ENCODE measurements around the gene PGBD2. TPM values are rescaled to one million over a fixed set of nuclear protein-coding genes. Genes with fewer than 3 reads are reported as not detected.

PGBD2 gene
- total and polyA plus RNA-seq, 10 of the 15 experiments (the other 5 are each of a cell fraction or from before 2014, with no cell fraction given): 4.0 to 10.3 (median 4.5) TPM

DNA sequence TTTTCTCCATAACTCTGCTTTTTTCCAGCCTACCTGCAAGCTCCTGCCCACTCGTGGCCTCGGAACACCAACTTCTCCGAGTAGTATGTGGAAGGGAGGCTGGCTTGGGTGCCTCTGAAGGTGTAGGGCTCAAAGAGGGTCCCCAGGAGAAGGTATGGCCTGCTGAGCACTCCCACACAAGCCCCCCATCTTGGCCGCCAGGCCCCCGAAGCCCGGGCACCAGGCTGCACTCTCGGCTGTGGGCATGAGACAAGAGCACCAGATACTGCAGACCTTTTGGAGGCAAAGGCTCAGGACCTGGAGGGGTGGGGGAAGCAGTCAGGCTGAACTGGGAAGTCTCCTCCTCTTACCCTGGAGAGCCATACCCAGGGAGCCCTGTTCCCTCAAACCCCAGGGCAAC, 48.8 kb upstream of the PGBD2 start:
- RAD21 ChIA-PET (ENCODE audit: unreplicated experiment): interaction anchor here (3.6 kb wide), 1 partner anchor 15 kb away, joined by 25 read pairs; no protein-coding TSS in a partner anchor

More for the DNA sequence above, 48.8 kb upstream of the PGBD2 start:
- Histone ChIP-seq H3K4me2 (ENCODE audit: control insufficient read depth, insufficient read depth) (peak overlapping the region; percentile 99), H3K27me3 (replicated peaks in 1 of 2; ENCODE audit: control insufficient read depth in 2 of 2, insufficient read depth in 2 of 2, low read length in 1 of 2) (no peaks in the 10 kb centered on the region), H2AFZ (ENCODE audit: control insufficient read depth, low read depth, low read length) (no peak overlapping the region), H3K79me2 (ENCODE audit: control insufficient read depth, insufficient read depth, low read length) (peaks cover 23% of the 10 kb centered on the region), H3K9me3 (replicated peaks; ENCODE audit: control insufficient read depth, insufficient read depth, low read length) (no peaks in the 10 kb centered on the region), H3K27ac (ENCODE audit: control insufficient read depth, insufficient read depth) (peak overlapping the region; percentile 82), H3K9ac (ENCODE audit: control insufficient read depth, insufficient read depth, low read length) (peak overlapping the region; percentile 83), H3K4me3 (peak overlapping the region; percentile 95), H3K36me3 (ENCODE audit: control insufficient read depth in 2 of 2, insufficient read depth in 2 of 2, low read length in 1 of 2) (peaks cover 7 to 9% of the 10 kb centered on the region in 2 experiments; a peak in 3 of 4 replicates), H3K4me1 (ENCODE audit: control insufficient read depth, insufficient read depth, low read length) (peaks cover 13% of the 10 kb centered on the region), H4K20me1 (ENCODE audit: control insufficient read depth, insufficient read depth) (no peaks in the 10 kb centered on the region)
- DNase-seq (ENCODE audit: low read depth, low spot score): no peak
- TSS peak; percentile 53 for BruUV-seq (replicated peaks)
- TF ChIP-seq TBL1XR1 (IDR thresholded peaks at IDR 0.05; ENCODE audit: low read depth, low read length) (no peak), LARP7 (IDR thresholded peaks at IDR 0.05) (no peak), CHD4 (IDR thresholded peaks at IDR 0.05) (no peak), TCF3 (IDR thresholded peaks at IDR 0.05; ENCODE audit: borderline replicate concordance, insufficient read depth, low read depth, low read length) (no peak), CHD2 (IDR thresholded peaks at IDR 0.05; ENCODE audit: borderline replicate concordance, low read depth, low read length) (no peak), BCLAF1 (IDR thresholded peaks at IDR 0.05) (no peak), BCL3 (IDR thresholded peaks at IDR 0.05; ENCODE audit: borderline replicate concordance, insufficient read depth, low read depth, low read length, poor library complexity, severe bottlenecking) (no peak), NFYB (IDR thresholded peaks at IDR 0.05; ENCODE audit: insufficient read depth, low read depth, low read length) (no peak), NR2C2 (IDR thresholded peaks at IDR 0.05; ENCODE audit: borderline replicate concordance, control insufficient read depth, insufficient read length, low read depth) (no peak)
- TF ChIP-seq, protein P1, sequence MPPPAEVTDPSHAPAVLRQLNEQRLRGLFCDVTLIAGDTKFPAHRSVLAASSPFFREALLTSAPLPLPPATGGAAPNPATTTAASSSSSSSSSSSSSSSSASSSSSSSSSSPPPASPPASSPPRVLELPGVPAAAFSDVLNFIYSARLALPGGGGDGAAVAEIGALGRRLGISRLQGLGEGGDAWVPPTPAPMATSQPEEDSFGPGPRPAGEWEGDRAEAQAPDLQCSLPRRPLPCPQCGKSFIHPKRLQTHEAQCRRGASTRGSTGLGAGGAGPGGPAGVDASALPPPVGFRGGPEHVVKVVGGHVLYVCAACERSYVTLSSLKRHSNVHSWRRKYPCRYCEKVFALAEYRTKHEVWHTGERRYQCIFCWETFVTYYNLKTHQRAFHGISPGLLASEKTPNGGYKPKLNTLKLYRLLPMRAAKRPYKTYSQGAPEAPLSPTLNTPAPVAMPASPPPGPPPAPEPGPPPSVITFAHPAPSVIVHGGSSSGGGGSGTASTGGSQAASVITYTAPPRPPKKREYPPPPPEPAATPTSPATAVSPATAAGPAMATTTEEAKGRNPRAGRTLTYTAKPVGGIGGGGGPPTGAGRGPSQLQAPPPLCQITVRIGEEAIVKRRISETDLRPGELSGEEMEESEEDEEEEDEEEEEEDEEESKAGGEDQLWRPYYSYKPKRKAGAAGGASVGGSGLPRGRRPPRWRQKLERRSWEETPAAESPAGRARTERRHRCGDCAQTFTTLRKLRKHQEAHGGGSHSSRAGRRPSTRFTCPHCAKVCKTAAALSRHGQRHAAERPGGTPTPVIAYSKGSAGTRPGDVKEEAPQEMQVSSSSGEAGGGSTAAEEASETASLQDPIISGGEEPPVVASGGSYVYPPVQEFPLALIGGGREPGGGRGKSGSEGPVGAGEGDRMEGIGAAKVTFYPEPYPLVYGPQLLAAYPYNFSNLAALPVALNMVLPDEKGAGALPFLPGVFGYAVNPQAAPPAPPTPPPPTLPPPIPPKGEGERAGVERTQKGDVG (CRISPR knock-in tag; IDR thresholded peaks at IDR 0.05): no peak
- 92% methylated on average over 7 of the region's 7 CpGs for WGBS (ENCODE audit: insufficient coverage, insufficient replicate concordance, low lambda C conversion rate, missing lambda C conversion rate)
- in situ Hi-C loops (cut with MboI): no loop called here
- POLR2A ChIA-PET: no interaction called here
- CTCF ChIA-PET: interaction anchor here (2.0 to 8.9 kb wide), 2 partner anchors 15 to 19 kb away, joined by 9 to 60 read pairs; partner anchors contain the start of gene ZNF672
- no peak for ATAC-seq
- SMC1A ChIA-PET (ENCODE audit: uncharacterized antibody, unreplicated experiment): no interaction called here
- intact Hi-C loops (cut with micrococcal nuclease; ENCODE audit: unreplicated experiment): no loop called here
- no peak for FAIRE-seq
